ENCODE data around the gene DNHD1. TPM values are rescaled to one million over a fixed set of nuclear protein-coding genes. Genes with fewer than 3 reads are reported as not detected.
A peak's percentile ranks its signal among the peaks of the same experiment; 100 is the strongest.

Gene DNHD1
- 21.5 and 22.8 TPM in 2 replicates for total RNA-seq

GRCh38 chr11:6497069-6497839 is at the start of gene DNHD1:
TSS of gene DNHD1 (plus strand) at chr11:6497280. CDS start at chr11:6498216, 936 bp downstream.
- Mint-ChIP-seq H3K36me3 (ENCODE audit: low read depth) (peaks cover 26% of the 10 kb centered on the region), H3K4me1 (peaks cover 7% of the 10 kb centered on the region), H3K4me3 (no peak within 1 kb of the TSS), H3K27ac (no peak within 1 kb of the TSS), H3K27me3 (no peaks in the 10 kb centered on the region), H3K9me3 (no peaks in the 10 kb centered on the region)
- intact Hi-C loops (cut with micrococcal nuclease): no loop called here
- DNase-seq: no peak

- intact Hi-C loops (cut with micrococcal nuclease): no loop called here
Measured at GRCh38 chr11:6448574-6448973, 48.5 kb upstream of the DNHD1 start.

GRCh38 chr11:6452219-6452618 is 44.9 kb upstream of the DNHD1 start:
- no peak for DNase-seq
- intact Hi-C loops (cut with micrococcal nuclease): no loop called here
- H3K9me3 Mint-ChIP-seq: no peaks in the 10 kb centered on the region
- H3K4me1 Mint-ChIP-seq: no peaks in the 10 kb centered on the region
- H3K36me3 Mint-ChIP-seq (ENCODE audit: low read depth): no peaks in the 10 kb centered on the region
- no peak overlapping the region for H3K4me3 Mint-ChIP-seq
- no peaks in the 10 kb centered on the region for H3K27me3 Mint-ChIP-seq
- H3K27ac Mint-ChIP-seq: no peak overlapping the region

More at GRCh38 chr11:6448574-6448973, 48.5 kb upstream of the DNHD1 start:
- no peak for DNase-seq
- no peaks in the 10 kb centered on the region for H3K9me3 Mint-ChIP-seq
- no peaks in the 10 kb centered on the region for H3K4me1 Mint-ChIP-seq
- peaks cover 11% of the 10 kb centered on the region for H3K27me3 Mint-ChIP-seq
- no peaks in the 10 kb centered on the region for H3K36me3 Mint-ChIP-seq (ENCODE audit: low read depth)
- H3K27ac Mint-ChIP-seq: no peak overlapping the region
- no peak overlapping the region for H3K4me3 Mint-ChIP-seq

GRCh38 chr11:6453152-6453551 is 43.9 kb upstream of the DNHD1 start:
- intact Hi-C loops (cut with micrococcal nuclease): no loop called here
- Mint-ChIP-seq H3K4me3 (no peak overlapping the region), H3K27ac (no peak overlapping the region), H3K9me3 (no peaks in the 10 kb centered on the region), H3K36me3 (ENCODE audit: low read depth) (no peaks in the 10 kb centered on the region), H3K4me1 (no peaks in the 10 kb centered on the region), H3K27me3 (no peaks in the 10 kb centered on the region)
- no peak for DNase-seq

GRCh38 chr11:6455070-6455469 is 42.0 kb upstream of the DNHD1 start:
- Mint-ChIP-seq H3K36me3 (ENCODE audit: low read depth) (no peaks in the 10 kb centered on the region), H3K27ac (no peak overlapping the region), H3K9me3 (no peaks in the 10 kb centered on the region), H3K27me3 (no peaks in the 10 kb centered on the region), H3K4me1 (no peaks in the 10 kb centered on the region), H3K4me3 (no peak overlapping the region)
- intact Hi-C loops (cut with micrococcal nuclease): no loop called here
- no peak for DNase-seq

- Mint-ChIP-seq H3K27me3 (no peaks in the 10 kb centered on the region), H3K4me3 (no peak overlapping the region), H3K27ac (no peak overlapping the region), H3K9me3 (no peaks in the 10 kb centered on the region), H3K4me1 (no peaks in the 10 kb centered on the region), H3K36me3 (ENCODE audit: low read depth) (no peaks in the 10 kb centered on the region)
- intact Hi-C loops (cut with micrococcal nuclease): no loop called here
- DNase-seq: no peak
Measured at GRCh38 chr11:6456361-6457073, 40.6 kb upstream of the DNHD1 start.

- H3K27ac Mint-ChIP-seq: no peak overlapping the region
- no peaks in the 10 kb centered on the region for H3K27me3 Mint-ChIP-seq
- DNase-seq: no peak
- no peaks in the 10 kb centered on the region for H3K36me3 Mint-ChIP-seq (ENCODE audit: low read depth)
- no peaks in the 10 kb centered on the region for H3K9me3 Mint-ChIP-seq
- no peaks in the 10 kb centered on the region for H3K4me1 Mint-ChIP-seq
- no peak overlapping the region for H3K4me3 Mint-ChIP-seq
- intact Hi-C loops (cut with micrococcal nuclease): no loop called here
Measured at GRCh38 chr11:6457581-6458320, 39.3 kb upstream of the DNHD1 start.

- intact Hi-C loops (cut with micrococcal nuclease): no loop called here
- Mint-ChIP-seq H3K4me1 (no peaks in the 10 kb centered on the region), H3K36me3 (ENCODE audit: low read depth) (no peaks in the 10 kb centered on the region), H3K27me3 (no peaks in the 10 kb centered on the region), H3K4me3 (no peak overlapping the region), H3K27ac (no peak overlapping the region), H3K9me3 (no peaks in the 10 kb centered on the region)
- no peak for DNase-seq
Measured at GRCh38 chr11:6458352-6459098, 38.6 kb upstream of the DNHD1 start.

- Mint-ChIP-seq H3K36me3 (ENCODE audit: low read depth) (no peaks in the 10 kb centered on the region), H3K9me3 (no peaks in the 10 kb centered on the region), H3K27me3 (no peaks in the 10 kb centered on the region), H3K27ac (no peak overlapping the region), H3K4me1 (no peaks in the 10 kb centered on the region), H3K4me3 (no peak overlapping the region)
- DNase-seq: no peak
- intact Hi-C loops (cut with micrococcal nuclease): no loop called here
Measured at GRCh38 chr11:6459099-6459450, 38.0 kb upstream of the DNHD1 start.

GRCh38 chr11:6468712-6469495 is 28.2 kb upstream of the DNHD1 start:
- H3K27ac Mint-ChIP-seq: no peak overlapping the region
- H3K27me3 Mint-ChIP-seq: peaks cover 16% of the 10 kb centered on the region
- H3K4me1 Mint-ChIP-seq: peaks cover 13% of the 10 kb centered on the region
- no peaks in the 10 kb centered on the region for H3K9me3 Mint-ChIP-seq
- H3K36me3 Mint-ChIP-seq (ENCODE audit: low read depth): no peaks in the 10 kb centered on the region
- H3K4me3 Mint-ChIP-seq: no peak overlapping the region
- intact Hi-C loops (cut with micrococcal nuclease): no loop called here
- DNase-seq: no peak

GRCh38 chr11:6469599-6469998 is 27.5 kb upstream of the DNHD1 start:
- H3K9me3 Mint-ChIP-seq: no peaks in the 10 kb centered on the region
- peaks cover 16% of the 10 kb centered on the region for H3K4me1 Mint-ChIP-seq
- H3K4me3 Mint-ChIP-seq: no peak overlapping the region

GRCh38 chr11:6472934-6473333 is 24.1 kb upstream of the DNHD1 start:
- Mint-ChIP-seq H3K9me3 (no peaks in the 10 kb centered on the region), H3K4me3 (peak overlapping the region; percentile 67), H3K27ac (peak overlapping the region; percentile 38), H3K27me3 (peaks cover 6% of the 10 kb centered on the region), H3K36me3 (ENCODE audit: low read depth) (peaks cover 8% of the 10 kb centered on the region), H3K4me1 (peaks cover 16% of the 10 kb centered on the region)
- DNase-seq: no peak
- intact Hi-C loops (cut with micrococcal nuclease): no loop called here

More at GRCh38 chr11:6469599-6469998, 27.5 kb upstream of the DNHD1 start:
- Mint-ChIP-seq H3K36me3 (ENCODE audit: low read depth) (no peaks in the 10 kb centered on the region), H3K27me3 (peaks cover 16% of the 10 kb centered on the region), H3K27ac (no peak overlapping the region)
- DNase-seq: no peak
- intact Hi-C loops (cut with micrococcal nuclease): no loop called here

Measured in activated CD4-positive, alpha-beta T cell treated with anti-CD3 and anti-CD28 coated beads, Interleukin-2, amount 10 ng/mL, durations not matched to agents 24 days and 14 days (primary cell).